Osteoblast (primary cell): ENCODE data around the gene JUNB. TPM values are rescaled to one million over a fixed set of nuclear protein-coding genes. Genes with fewer than 3 reads are reported as not detected.
A peak's percentile ranks its signal among the peaks of the same experiment; 100 is the strongest.
"Not testable (repeated sequence)": the region's sequence is repeated elsewhere in the genome, so short reads cannot be mapped to it uniquely, and the experiment has no call there.

ENCODE experiments used
- DNase-seq: peaks from one replicate; pipeline ENCODE4 v3.0.0; 2011; ENCODE audit warnings: low spot score, mixed read lengths; ENCODE audit not compliant: insufficient read length; ENCODE audit errors: missing footprints
- H2AFZ ChIP-seq: 2 replicates; pipeline ENCODE4 v1.6.0; 2011; ENCODE audit warnings: mild to moderate bottlenecking, low read length
- H3K27ac ChIP-seq: 2 replicates; pipeline ENCODE4 v1.5.1; 2011; ENCODE audit warnings: mild to moderate bottlenecking, low read depth, low read length, moderate library complexity
- H3K27me3 ChIP-seq: 2 replicates; pipeline ENCODE4 v1.6.0; 2012; ENCODE audit warnings: mild to moderate bottlenecking, control low read depth, inconsistent platforms, low read length, moderate library complexity; ENCODE audit not compliant: insufficient read depth
- H3K36me3 ChIP-seq: 2 replicates; pipeline ENCODE4 v1.5.1; 2011; ENCODE audit warnings: mild to moderate bottlenecking, low read length, control low read depth, moderate library complexity; ENCODE audit not compliant: insufficient read depth
- H3K4me1 ChIP-seq: 2 replicates; pipeline ENCODE4 v1.5.1; 2011; ENCODE audit warnings: mild to moderate bottlenecking, low read length, control low read depth, moderate library complexity; ENCODE audit not compliant: insufficient read depth
- H3K4me2 ChIP-seq: 2 replicates; pipeline ENCODE4 v1.6.0; 2011; ENCODE audit warnings: mild to moderate bottlenecking, low read length; ENCODE audit not compliant: insufficient read depth
- H3K4me3 ChIP-seq: fragments of 200-600 bp; sonication (generic); 3 replicates; pipeline ENCODE4 v1.5.1; 2012; ENCODE audit warnings: mild to moderate bottlenecking, low read length, inconsistent platforms; ENCODE audit not compliant: insufficient read depth
- H3K79me2 ChIP-seq: 2 replicates; pipeline ENCODE4 v1.6.0; 2012; ENCODE audit warnings: mild to moderate bottlenecking, low read length, control low read depth, inconsistent platforms; ENCODE audit not compliant: insufficient read depth
- H3K9me3 ChIP-seq: 2 replicates; pipeline ENCODE4 v1.5.1; 2011; ENCODE audit warnings: low read depth, low read length, control low read depth
- H4K20me1 ChIP-seq: 2 replicates; pipeline ENCODE4 v1.6.0; 2012; ENCODE audit warnings: mild to moderate bottlenecking, low read length, control low read depth; ENCODE audit not compliant: insufficient read depth
- CTCF ChIP-seq: IDR thresholded peaks from 2 replicates; pipeline ENCODE4 v1.5.1; 2011; ENCODE audit warnings: mild to moderate bottlenecking, low read depth, low read length, moderate library complexity; ENCODE audit errors: extremely low read depth
- total RNA-seq: library from RNA; depleted of rRNA; stranded (reverse); fragments of >200 nt; gene quantifications from 2 replicates; pipeline ENCODE4 v1.2.3, GENCODE V29; 2012

The JUNB gene
- total RNA-seq, 1 donor: 93.0 TPM

GRCh38 chr19:12802267-12803106 lies 11.2 kb downstream of the JUNB start:
- H3K4me3 ChIP-seq: peak overlapping the region; percentile 94
- H3K27ac ChIP-seq: no peak overlapping the region
- H3K4me2 ChIP-seq: peak overlapping the region; percentile 95
- H3K4me1 ChIP-seq: peaks cover 24% of the 10 kb centered on the region
- peak overlapping the region; percentile 94 for H2AFZ ChIP-seq
- H3K9me3 ChIP-seq: no peaks in the 10 kb centered on the region
- peaks cover 3% of the 10 kb centered on the region for H4K20me1 ChIP-seq
- no peak for TF ChIP-seq CTCF
- H3K79me2 ChIP-seq: peaks cover 20% of the 10 kb centered on the region
- DNase-seq: peak; percentile 94
- peaks cover 8% of the 10 kb centered on the region for H3K36me3 ChIP-seq
- no peaks in the 10 kb centered on the region for H3K27me3 ChIP-seq

GRCh38 chr19:12804051-12804450 lies 12.8 kb downstream of the JUNB start:
- H2AFZ ChIP-seq: no peak overlapping the region
- no peak for TF ChIP-seq CTCF
- peaks cover 24% of the 10 kb centered on the region for H3K4me1 ChIP-seq
- no peak for DNase-seq
- peaks cover 13% of the 10 kb centered on the region for H3K36me3 ChIP-seq
- no peak overlapping the region for H3K4me3 ChIP-seq
- H3K27ac ChIP-seq: no peak overlapping the region
- H4K20me1 ChIP-seq: peaks cover 3% of the 10 kb centered on the region
- no peaks in the 10 kb centered on the region for H3K27me3 ChIP-seq
- H3K9me3 ChIP-seq: no peaks in the 10 kb centered on the region
- no peak overlapping the region for H3K4me2 ChIP-seq
- peaks cover 20% of the 10 kb centered on the region for H3K79me2 ChIP-seq

DNA sequence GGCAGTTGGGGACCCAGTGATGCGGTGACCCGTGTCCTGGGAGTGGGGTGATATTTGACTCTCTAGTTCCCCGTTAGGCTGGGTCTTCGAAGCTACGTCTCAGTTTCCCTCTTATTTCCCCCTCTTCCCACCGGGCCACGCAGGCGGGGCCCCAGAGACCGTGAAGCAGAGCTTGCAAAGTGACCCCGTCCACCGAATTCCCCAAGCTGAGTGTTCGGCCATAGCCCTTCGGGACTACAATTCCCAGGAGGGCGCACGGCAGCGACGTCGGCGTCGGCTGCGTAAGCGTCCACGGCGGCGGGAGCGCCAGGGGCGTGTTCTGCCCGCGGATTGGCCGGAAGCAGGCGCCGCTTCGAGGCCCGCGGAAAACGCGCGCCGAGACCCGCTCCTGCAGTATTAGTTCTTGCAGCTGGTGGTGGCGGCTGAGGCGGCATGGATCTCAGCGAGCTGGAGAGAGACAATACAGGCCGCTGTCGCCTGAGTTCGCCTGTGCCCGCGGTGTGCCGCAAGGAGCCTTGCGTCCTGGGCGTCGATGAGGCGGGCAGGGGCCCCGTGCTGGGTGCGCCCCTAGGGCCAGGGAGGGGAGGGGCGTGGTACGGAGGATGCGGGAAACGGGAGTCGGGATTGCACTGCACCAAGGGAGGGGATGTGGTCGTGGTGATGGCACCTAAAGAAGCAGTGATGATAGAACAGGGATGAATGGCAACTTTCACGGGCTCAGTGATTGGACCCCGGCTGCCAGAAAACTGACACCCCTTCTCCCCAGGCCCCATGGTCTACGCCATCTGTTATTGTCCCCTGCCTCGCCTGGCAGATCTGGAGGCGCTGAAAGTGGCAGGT lies 15.2 kb downstream of the JUNB start, which contains the start of gene RNASEH2A:
Gene RNASEH2A (plus strand): TSS at position 343 of the 840 bp plus-strand sequence. CDS start 90 bp downstream, at position 433.
- Histone ChIP-seq H2AFZ (peak within 1 kb of the TSS; percentile 96), H4K20me1 (no peaks in the 10 kb centered on the region), H3K4me3 (peak within 1 kb of the TSS; percentile 88), H3K27ac (peak within 1 kb of the TSS; percentile 53), H3K79me2 (peaks cover 11% of the 10 kb centered on the region), H3K9me3 (no peaks in the 10 kb centered on the region), H3K36me3 (peaks cover 15% of the 10 kb centered on the region), H3K27me3 (no peaks in the 10 kb centered on the region), H3K4me2 (peak within 1 kb of the TSS; percentile 96), H3K4me1 (peaks cover 17% of the 10 kb centered on the region)
- DNase-seq: peak; percentile 99
- no peak for TF ChIP-seq CTCF

- Histone ChIP-seq H2AFZ (no peak overlapping the region), H3K4me2 (no peak overlapping the region), H3K79me2 (no peaks in the 10 kb centered on the region), H3K27ac (no peak overlapping the region), H3K9me3 (no peaks in the 10 kb centered on the region), H3K4me3 (no peak overlapping the region), H3K4me1 (no peaks in the 10 kb centered on the region), H3K36me3 (peaks cover 5% of the 10 kb centered on the region), H3K27me3 (no peaks in the 10 kb centered on the region), H4K20me1 (no peaks in the 10 kb centered on the region)
- DNase-seq: peak; percentile 22
- no peak for TF ChIP-seq CTCF
These were observed 23.8 kb downstream of the JUNB start for GRCh38 chr19:12815088-12815487.

DNA sequence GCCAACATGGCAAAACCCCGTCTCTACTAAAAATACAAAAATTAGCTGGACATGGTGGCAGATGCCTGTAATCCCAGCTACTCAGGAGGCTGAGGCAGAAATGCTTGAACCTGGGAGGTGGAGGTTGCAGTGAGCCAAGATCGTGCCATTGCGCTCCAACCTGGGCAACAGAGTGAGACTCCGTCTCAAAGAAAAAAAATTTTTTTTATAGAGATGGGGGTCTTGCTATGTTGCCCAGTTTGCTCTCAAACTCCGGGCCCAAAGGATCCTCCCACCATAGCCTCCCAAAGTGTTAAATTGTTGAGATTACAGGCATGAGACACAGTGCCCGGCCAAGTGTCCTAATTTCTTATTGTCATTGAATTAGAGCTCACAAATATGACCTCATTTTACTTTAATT lies 25.9 kb downstream of the JUNB start:
- H4K20me1 ChIP-seq, H3K4me1 ChIP-seq, H3K4me3 ChIP-seq, H3K4me2 ChIP-seq, H3K9me3 ChIP-seq, H3K27ac ChIP-seq, H2AFZ ChIP-seq, H3K27me3 ChIP-seq, H3K79me2 ChIP-seq, DNase-seq, H3K36me3 ChIP-seq: not testable (repeated sequence)
